Measurements from ENCODE around the gene DHDDS. TPM values are rescaled to one million over a fixed set of nuclear protein-coding genes. Genes with fewer than 3 reads are reported as not detected.

DHDDS gene
- polyA plus RNA-seq, 4 donors, result 30.5 to 34.3 (median 33.2) TPM

Other genes starting within 250 kb of the DHDDS start
- under 1 TPM in 1 of 4 donors, not detected in 3; 0.08 TPM for gene CATSPER4, start 241.7 kb upstream of the DHDDS start, polyA plus RNA-seq (ENCODE audit: insufficient read length in 4 of 4)
- 10 to 100 TPM; 13.4 to 17.1 (median 15.9) TPM for gene CEP85, start 198.1 kb upstream of the DHDDS start, polyA plus RNA-seq (ENCODE audit: insufficient read length in 4 of 4)
- 100 to 1,000 TPM in 3 of 4 donors, 10 to 100 TPM in 1; 99.2 to 120 (median 108) TPM for gene SH3BGRL3, start 152.2 kb upstream of the DHDDS start, polyA plus RNA-seq (ENCODE audit: insufficient read length in 4 of 4)
- 10 to 100 TPM; 36.2 to 48.0 (median 38.8) TPM for gene UBXN11, start 125.7 kb upstream of the DHDDS start, polyA plus RNA-seq (ENCODE audit: insufficient read length in 4 of 4)
- 1 to 10 TPM; 1.7 to 8.7 (median 4.8) TPM for gene CD52, start 114.4 kb upstream of the DHDDS start, polyA plus RNA-seq (ENCODE audit: insufficient read length in 4 of 4)
- 1 to 10 TPM in 1 of 4 donors, under 1 TPM in 3; 0.31 to 1.6 (median 0.83) TPM for gene CRYBG2, start 78.2 kb upstream of the DHDDS start, polyA plus RNA-seq (ENCODE audit: insufficient read length in 4 of 4)
- gene ZNF683, start 59.6 kb upstream of the DHDDS start, polyA plus RNA-seq (ENCODE audit: insufficient read length in 4 of 4), result under 1 TPM in 1 of 4 donors, not detected in 3; 0.06 TPM
- under 1 TPM; 0.04 to 0.09 (median 0.06) TPM for gene LIN28A, start 21.5 kb upstream of the DHDDS start, polyA plus RNA-seq (ENCODE audit: insufficient read length in 4 of 4)
- 1,000 to 10,000 TPM; 1,113 to 1,261 (median 1,185) TPM for gene HMGN2, start 40.1 kb downstream of the DHDDS start, polyA plus RNA-seq (ENCODE audit: insufficient read length in 4 of 4)
- gene RPS6KA1, start 97.4 kb downstream of the DHDDS start, polyA plus RNA-seq (ENCODE audit: insufficient read length in 4 of 4), result 10 to 100 TPM; 20.2 to 24.2 (median 21.1) TPM